ENCODE measurements around the gene SLC26A6.

DNA sequence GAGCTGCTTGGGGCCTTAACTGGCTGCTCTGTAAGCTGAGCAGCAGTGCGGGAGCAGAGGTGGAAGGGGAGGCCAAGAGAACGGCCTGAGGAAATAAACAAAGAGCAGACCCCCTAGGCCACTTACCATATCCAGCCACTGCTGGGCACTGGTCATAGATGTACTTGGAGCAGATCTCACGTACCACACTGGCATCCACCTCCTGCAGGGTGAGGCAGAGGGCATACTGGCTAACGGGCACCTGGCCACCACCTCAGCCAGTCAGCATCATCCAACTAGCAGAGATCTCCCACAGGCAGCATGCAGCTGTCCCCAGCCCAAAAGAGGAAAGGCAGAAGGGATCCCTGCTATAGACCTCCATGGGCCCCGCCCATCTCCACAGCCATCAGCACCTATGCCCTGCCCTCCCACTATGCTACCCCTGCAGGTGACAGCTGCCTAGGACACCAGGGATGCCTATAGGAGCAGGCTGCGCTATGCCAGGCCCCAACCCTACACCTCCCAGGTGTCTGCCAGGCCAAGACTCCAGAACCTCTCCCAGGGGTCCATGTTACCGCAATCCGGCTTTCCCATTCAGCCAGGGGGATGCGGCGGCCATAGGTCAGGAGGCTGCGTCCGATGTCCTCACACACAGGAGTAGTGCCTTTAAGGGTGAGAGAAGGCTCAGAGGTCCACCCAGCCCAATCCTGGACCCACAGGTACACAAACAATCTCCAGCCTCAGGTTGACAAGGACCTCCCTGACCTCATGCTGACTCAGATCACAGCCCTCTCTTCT is 35.6 kb downstream of the SLC26A6 start:
- no peak for TF ChIP-seq CTCF (IDR thresholded peaks at IDR 0.05)
- TF ChIP-seq POLR2A (IDR thresholded peaks at IDR 0.05), result no peak
